Measurements from ENCODE around the gene APCDD1L.

DNA sequence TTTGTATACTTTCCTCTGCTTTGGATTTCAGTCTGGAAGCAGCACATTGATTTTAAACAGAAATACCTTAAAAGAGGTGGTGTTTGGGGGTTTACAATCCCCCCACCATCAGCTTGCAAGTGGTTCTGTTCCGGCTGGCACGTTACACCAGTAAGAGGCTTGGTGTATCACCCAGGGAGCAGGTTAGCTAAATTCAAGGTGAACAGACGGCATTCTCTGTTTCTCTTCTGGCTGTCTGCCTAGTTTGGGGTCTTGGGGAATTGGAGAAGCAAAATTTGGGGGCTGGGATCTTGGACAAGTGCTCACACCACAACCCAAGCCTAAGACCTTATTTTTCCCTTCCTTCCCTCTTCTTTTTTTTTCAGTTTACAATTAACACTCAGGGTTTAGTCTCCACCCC, 7.5 kb upstream of the APCDD1L start:
- TF ChIP-seq, protein P1, sequence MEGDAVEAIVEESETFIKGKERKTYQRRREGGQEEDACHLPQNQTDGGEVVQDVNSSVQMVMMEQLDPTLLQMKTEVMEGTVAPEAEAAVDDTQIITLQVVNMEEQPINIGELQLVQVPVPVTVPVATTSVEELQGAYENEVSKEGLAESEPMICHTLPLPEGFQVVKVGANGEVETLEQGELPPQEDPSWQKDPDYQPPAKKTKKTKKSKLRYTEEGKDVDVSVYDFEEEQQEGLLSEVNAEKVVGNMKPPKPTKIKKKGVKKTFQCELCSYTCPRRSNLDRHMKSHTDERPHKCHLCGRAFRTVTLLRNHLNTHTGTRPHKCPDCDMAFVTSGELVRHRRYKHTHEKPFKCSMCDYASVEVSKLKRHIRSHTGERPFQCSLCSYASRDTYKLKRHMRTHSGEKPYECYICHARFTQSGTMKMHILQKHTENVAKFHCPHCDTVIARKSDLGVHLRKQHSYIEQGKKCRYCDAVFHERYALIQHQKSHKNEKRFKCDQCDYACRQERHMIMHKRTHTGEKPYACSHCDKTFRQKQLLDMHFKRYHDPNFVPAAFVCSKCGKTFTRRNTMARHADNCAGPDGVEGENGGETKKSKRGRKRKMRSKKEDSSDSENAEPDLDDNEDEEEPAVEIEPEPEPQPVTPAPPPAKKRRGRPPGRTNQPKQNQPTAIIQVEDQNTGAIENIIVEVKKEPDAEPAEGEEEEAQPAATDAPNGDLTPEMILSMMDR (IDR thresholded peaks at IDR 0.05) = no peak
- TF ChIP-seq EP300 (IDR thresholded peaks at IDR 0.05) (no peak), POLR2A (IDR thresholded peaks at IDR 0.05) (no peak)
